OCI-LY3 (cell line): ENCODE data around the gene MYH10.

Experiments
- EZH2phosphoT487 ChIP-seq: fragments of 200-600 bp; shearing (Covaris generic); IDR thresholded peaks from 2 replicates; pipeline ENCODE4 v1.6.1; 2018; ENCODE audit warnings: antibody characterized with exemption, mixed run types, low read depth
- TF ChIP-seq, protein P1 (sequence below): fragments of 200-600, 300-600 bp; sonication (generic); IDR thresholded peaks from 2 replicates; pipeline ENCODE4 v1.5.1; 2014; ENCODE audit warnings: antibody characterized with exemption, low read length, low read depth

DNA sequence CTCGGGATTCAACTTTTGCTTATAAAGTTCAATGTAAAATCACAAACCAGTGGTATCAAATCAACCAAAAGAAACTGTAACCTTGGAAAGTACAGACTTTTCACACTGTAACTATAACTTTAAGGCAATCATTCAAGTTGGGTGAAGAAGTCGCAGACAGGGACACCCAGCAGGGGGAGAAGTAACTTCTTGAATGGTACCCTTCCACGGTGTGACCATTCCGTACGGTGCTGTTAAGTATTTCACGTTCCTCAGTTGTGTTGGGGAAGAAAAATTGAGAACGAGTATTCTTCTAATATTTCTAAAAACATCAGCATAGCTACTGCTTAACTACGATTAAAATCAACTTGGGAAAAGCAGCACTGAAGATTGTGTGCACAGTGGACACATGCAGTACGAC, 55.8 kb downstream of the MYH10 start:
- TF ChIP-seq, protein P1, sequence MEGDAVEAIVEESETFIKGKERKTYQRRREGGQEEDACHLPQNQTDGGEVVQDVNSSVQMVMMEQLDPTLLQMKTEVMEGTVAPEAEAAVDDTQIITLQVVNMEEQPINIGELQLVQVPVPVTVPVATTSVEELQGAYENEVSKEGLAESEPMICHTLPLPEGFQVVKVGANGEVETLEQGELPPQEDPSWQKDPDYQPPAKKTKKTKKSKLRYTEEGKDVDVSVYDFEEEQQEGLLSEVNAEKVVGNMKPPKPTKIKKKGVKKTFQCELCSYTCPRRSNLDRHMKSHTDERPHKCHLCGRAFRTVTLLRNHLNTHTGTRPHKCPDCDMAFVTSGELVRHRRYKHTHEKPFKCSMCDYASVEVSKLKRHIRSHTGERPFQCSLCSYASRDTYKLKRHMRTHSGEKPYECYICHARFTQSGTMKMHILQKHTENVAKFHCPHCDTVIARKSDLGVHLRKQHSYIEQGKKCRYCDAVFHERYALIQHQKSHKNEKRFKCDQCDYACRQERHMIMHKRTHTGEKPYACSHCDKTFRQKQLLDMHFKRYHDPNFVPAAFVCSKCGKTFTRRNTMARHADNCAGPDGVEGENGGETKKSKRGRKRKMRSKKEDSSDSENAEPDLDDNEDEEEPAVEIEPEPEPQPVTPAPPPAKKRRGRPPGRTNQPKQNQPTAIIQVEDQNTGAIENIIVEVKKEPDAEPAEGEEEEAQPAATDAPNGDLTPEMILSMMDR = no peak
- no peak for TF ChIP-seq EZH2phosphoT487
